Endodermal cell (in vitro differentiated cells): ENCODE measurements around the gene SEMA3B. TPM values are rescaled to one million over a fixed set of nuclear protein-coding genes. Genes with fewer than 3 reads are reported as not detected.
"Not testable (repeated sequence)": the region's sequence is repeated elsewhere in the genome, so short reads cannot be mapped to it uniquely, and the experiment has no call there.

Experiments used
- DNase-seq: peaks from one replicate; pipeline ENCODE4 v3.0.0-alpha.2; 2017
- H3K27ac ChIP-seq: 2 replicates; pipeline ENCODE4 v1.5.1; 2013; ENCODE audit warnings: mild to moderate bottlenecking, low read depth, low read length, moderate library complexity
- H3K27me3 ChIP-seq: 2 replicates; pipeline ENCODE4 v1.6.1; 2013; ENCODE audit warnings: mild to moderate bottlenecking, low read length, moderate library complexity; ENCODE audit not compliant: insufficient read depth, control insufficient read depth, poor library complexity, severe bottlenecking
- H3K36me3 ChIP-seq: 2 replicates; pipeline ENCODE4 v1.7.0; 2013; ENCODE audit warnings: mild to moderate bottlenecking, low read length, moderate library complexity; ENCODE audit not compliant: control insufficient read depth, insufficient read depth
- H3K4me1 ChIP-seq: one replicate; pipeline ENCODE4 v1.7.0; 2013; ENCODE audit warnings: low read length; ENCODE audit not compliant: control insufficient read depth, insufficient read depth
- H3K4me3 ChIP-seq: 2 replicates; pipeline ENCODE4 v1.5.1; 2013; ENCODE audit warnings: mild to moderate bottlenecking, low read length, moderate library complexity
- H3K9ac ChIP-seq: 2 replicates; pipeline ENCODE4 v1.6.1; 2013; ENCODE audit warnings: mild to moderate bottlenecking, low read length, moderate library complexity; ENCODE audit not compliant: poor library complexity, severe bottlenecking; ENCODE audit errors: extremely low read depth
- H3K9me3 ChIP-seq: 2 replicates; pipeline ENCODE4 v1.6.1; 2013; ENCODE audit warnings: mild to moderate bottlenecking, low read length, moderate library complexity; ENCODE audit not compliant: control insufficient read depth
- H3K27ac Mint-ChIP-seq: 2 replicates; pipeline ENCODE4 v1.8.0; 2020; ENCODE audit warnings: mixed read lengths
- H3K27me3 Mint-ChIP-seq: 2 replicates; pipeline ENCODE4 v1.8.0; 2021; ENCODE audit warnings: mild to moderate bottlenecking, mixed read lengths; ENCODE audit not compliant: insufficient read depth
- H3K36me3 Mint-ChIP-seq: 2 replicates; pipeline ENCODE4 v1.8.0; 2020; ENCODE audit warnings: low read depth, mixed read lengths
- H3K4me1 Mint-ChIP-seq: 2 replicates; pipeline ENCODE4 v1.8.0; 2020; ENCODE audit warnings: mixed read lengths
- H3K4me3 Mint-ChIP-seq: 2 replicates; pipeline ENCODE4 v1.8.0; 2020; ENCODE audit warnings: mild to moderate bottlenecking, moderate library complexity, mixed read lengths
- H3K9me3 Mint-ChIP-seq: 2 replicates; pipeline ENCODE4 v1.8.0; 2020; ENCODE audit warnings: mild to moderate bottlenecking, mixed read lengths
- WGBS, 2 experiments: methylation state at CpG; one replicate each; pipeline versions ENCODE4 v1.1.5 to v1.1.7; 2013; ENCODE audit warnings: missing lambda C conversion rate in 2 of 2, mixed read lengths in 1 of 2; ENCODE audit not compliant: insufficient coverage in 1 of 2, insufficient read length in 1 of 2; 5-methylcytosine and 5-hydroxymethylcytosine counted together
- total RNA-seq, 2 donors: library from RNA; stranded (reverse); fragmentation: NEBNext Ultra II Directional in 1 of 2; extraction: Animal tissue kit (Norgen Biotek cat#: 25700) in 1 of 2; gene quantifications; 2 replicates in 1 of 2; 3 replicates in 1 of 2; pipeline ENCODE4 v1.2.1, GENCODE V29; 2021
- TF ChIP-seq, protein P1 (sequence below): fragments of 200-600 bp; sonication (generic); conservative IDR thresholded peaks from 2 replicates; pipeline ENCODE4 v1.5.0; 2021; ENCODE audit warnings: antibody characterized with exemption, mild to moderate bottlenecking

The SEMA3B gene
- total RNA-seq, 2 donors from 2014 or later, result 6.5 to 10.3 TPM

DNA sequence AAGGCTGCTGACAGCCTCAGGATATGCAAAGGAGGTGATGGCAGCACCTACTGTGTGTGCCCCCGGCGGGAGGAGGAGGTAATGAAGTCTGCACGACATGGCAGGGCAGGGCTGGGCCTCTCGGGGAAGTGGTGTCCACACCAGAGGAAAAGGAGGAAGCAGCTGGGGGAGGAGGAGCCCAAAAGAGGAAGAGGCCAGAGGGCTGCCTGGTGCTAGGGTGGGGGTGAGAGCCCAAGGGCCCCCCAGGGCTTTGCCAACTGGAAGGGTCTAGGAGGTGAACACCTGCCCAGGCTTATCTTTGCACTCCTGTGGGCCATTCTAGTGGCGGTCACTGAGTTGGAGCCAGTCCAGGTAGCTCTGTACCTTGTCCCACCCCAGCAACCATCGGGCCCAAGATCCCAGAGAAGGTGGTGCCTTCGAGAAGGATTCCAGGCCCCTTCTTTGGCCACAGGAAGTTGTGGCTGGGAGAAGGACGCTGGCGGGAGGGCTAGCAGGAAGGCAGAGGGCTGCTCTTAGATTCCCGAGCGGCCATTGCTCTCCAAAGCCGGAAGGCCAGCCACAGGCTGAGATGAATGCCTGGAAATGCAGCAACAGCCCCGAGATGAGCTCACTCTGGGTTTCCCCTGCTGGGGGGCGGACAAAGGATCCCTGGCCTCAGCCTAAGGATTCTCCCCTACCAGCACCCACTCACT, 25.9 kb upstream of the SEMA3B start:
- H3K4me1 ChIP-seq, result peaks cover 47% of the 10 kb centered on the region
- H3K27ac ChIP-seq, result peak overlapping the region; percentile 62
- no peaks in the 10 kb centered on the region for H3K9me3 ChIP-seq
- H3K9ac ChIP-seq, result no peak overlapping the region
- TF ChIP-seq, protein P1, sequence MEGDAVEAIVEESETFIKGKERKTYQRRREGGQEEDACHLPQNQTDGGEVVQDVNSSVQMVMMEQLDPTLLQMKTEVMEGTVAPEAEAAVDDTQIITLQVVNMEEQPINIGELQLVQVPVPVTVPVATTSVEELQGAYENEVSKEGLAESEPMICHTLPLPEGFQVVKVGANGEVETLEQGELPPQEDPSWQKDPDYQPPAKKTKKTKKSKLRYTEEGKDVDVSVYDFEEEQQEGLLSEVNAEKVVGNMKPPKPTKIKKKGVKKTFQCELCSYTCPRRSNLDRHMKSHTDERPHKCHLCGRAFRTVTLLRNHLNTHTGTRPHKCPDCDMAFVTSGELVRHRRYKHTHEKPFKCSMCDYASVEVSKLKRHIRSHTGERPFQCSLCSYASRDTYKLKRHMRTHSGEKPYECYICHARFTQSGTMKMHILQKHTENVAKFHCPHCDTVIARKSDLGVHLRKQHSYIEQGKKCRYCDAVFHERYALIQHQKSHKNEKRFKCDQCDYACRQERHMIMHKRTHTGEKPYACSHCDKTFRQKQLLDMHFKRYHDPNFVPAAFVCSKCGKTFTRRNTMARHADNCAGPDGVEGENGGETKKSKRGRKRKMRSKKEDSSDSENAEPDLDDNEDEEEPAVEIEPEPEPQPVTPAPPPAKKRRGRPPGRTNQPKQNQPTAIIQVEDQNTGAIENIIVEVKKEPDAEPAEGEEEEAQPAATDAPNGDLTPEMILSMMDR, result peak; percentile 30
- H3K4me1 Mint-ChIP-seq, result peaks cover 59% of the 10 kb centered on the region
- WGBS, 2 experiments, result 88 to 93% methylated on average over 10 to 14 of the region's 14 CpGs
- H3K4me3 Mint-ChIP-seq, result peak overlapping the region; percentile 15
- H3K4me3 ChIP-seq, result no peak overlapping the region
- peak overlapping the region; percentile 90 for H3K27ac Mint-ChIP-seq
- peak; percentile 70 for DNase-seq
- H3K27me3 ChIP-seq, result no peaks in the 10 kb centered on the region
- H3K36me3 ChIP-seq, result peaks cover 24% of the 10 kb centered on the region
- H3K9me3 Mint-ChIP-seq, result no peaks in the 10 kb centered on the region
- no peaks in the 10 kb centered on the region for H3K27me3 Mint-ChIP-seq
- peaks cover 16% of the 10 kb centered on the region for H3K36me3 Mint-ChIP-seq

DNA sequence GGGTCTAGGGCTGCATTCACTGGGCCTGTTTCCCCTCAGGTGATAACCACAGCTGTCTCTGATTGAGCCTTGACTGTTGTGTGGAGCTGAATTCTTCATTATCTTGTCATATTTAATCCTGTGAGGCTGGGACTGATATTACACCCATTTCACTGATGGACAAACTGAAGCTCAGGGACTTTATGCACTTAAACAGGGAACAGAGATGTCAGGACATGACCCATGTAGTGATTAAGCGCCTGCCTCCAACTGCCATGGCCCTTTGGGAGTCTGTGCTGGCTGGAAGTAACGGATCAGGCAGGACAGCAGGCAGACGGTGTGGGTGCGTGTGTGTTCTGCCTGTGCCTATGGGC, 25.4 kb upstream of the SEMA3B start:
- Mint-ChIP-seq H3K27me3 (no peaks in the 10 kb centered on the region), H3K27ac (peak overlapping the region; percentile 87), H3K4me1 (peaks cover 54% of the 10 kb centered on the region), H3K4me3 (no peak overlapping the region), H3K9me3 (no peaks in the 10 kb centered on the region), H3K36me3 (peaks cover 18% of the 10 kb centered on the region)
- Histone ChIP-seq H3K4me1 (peaks cover 45% of the 10 kb centered on the region), H3K9me3 (no peaks in the 10 kb centered on the region), H3K27me3 (no peaks in the 10 kb centered on the region), H3K9ac (no peak overlapping the region), H3K27ac (peak overlapping the region; percentile 62), H3K36me3 (peaks cover 26% of the 10 kb centered on the region), H3K4me3 (no peak overlapping the region)
- no peak for DNase-seq
- 90 to 93% methylated on average over 4 of the region's 4 CpGs for WGBS, 2 experiments
- TF ChIP-seq, protein P1, result no peak

DNA sequence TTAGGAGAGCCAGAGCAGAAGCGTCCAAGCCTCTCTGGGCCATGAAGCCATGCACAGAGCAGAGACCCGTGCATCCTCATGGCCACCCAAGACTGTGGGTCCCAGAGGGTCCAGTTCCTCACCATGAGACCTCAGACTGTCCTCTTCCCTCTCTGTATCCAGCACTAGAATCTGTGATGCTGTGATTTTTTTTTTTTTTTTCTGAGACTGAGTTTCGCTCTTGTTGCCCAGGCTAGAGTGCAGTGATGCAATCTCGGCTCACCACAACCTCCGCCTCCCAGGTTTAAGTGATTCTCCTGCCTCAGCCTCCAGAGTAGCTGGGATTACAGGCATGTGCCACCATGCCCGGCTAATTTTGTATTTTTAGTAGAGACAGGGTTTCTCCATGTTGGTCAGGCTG, 24.1 kb upstream of the SEMA3B start:
- Histone ChIP-seq H3K36me3 (peaks cover 34% of the 10 kb centered on the region), H3K27ac (peak overlapping the region; percentile 22), H3K4me1 (peaks cover 33% of the 10 kb centered on the region)
- 96 to 100% methylated on average over 2 to 5 of the region's 6 CpGs for WGBS, 2 experiments
- peak overlapping the region; percentile 20 for H3K4me3 Mint-ChIP-seq
- peak overlapping the region; percentile 68 for H3K27ac Mint-ChIP-seq
- not testable (repeated sequence) for H3K27me3 Mint-ChIP-seq, H3K9me3 Mint-ChIP-seq, H3K9ac ChIP-seq, H3K4me3 ChIP-seq, H3K9me3 ChIP-seq, H3K27me3 ChIP-seq, DNase-seq
- H3K36me3 Mint-ChIP-seq, result peaks cover 17% of the 10 kb centered on the region
- H3K4me1 Mint-ChIP-seq, result peaks cover 41% of the 10 kb centered on the region
